Ishikawa (cell line): ENCODE data around the gene WWOX.

Source experiments
- CEBPB ChIP-seq: IDR thresholded peaks from 2 replicates; pipeline ENCODE4 v1.6.1; 2012
- CREB1 ChIP-seq: IDR thresholded peaks from 2 replicates; pipeline ENCODE4 v1.6.1; 2012; ENCODE audit warnings: low read depth
- EGR1 ChIP-seq: IDR thresholded peaks from 2 replicates; pipeline ENCODE4 v1.6.1; 2012
- EP300 ChIP-seq: IDR thresholded peaks from 2 replicates; pipeline ENCODE4 v1.6.1; 2012; ENCODE audit warnings: borderline replicate concordance
- FOXM1 ChIP-seq: IDR thresholded peaks from 2 replicates; pipeline ENCODE4 v1.6.1; 2012; ENCODE audit warnings: low read depth, borderline replicate concordance
- NFIC ChIP-seq: IDR thresholded peaks from 2 replicates; pipeline ENCODE4 v1.6.1; 2012
- RAD21 ChIP-seq: IDR thresholded peaks from 2 replicates; pipeline ENCODE4 v1.6.1; 2012; ENCODE audit warnings: low read depth
- TAF1 ChIP-seq: IDR thresholded peaks from 2 replicates; pipeline ENCODE4 v1.6.1; 2012; ENCODE audit warnings: low read depth, mild to moderate bottlenecking
- TCF12 ChIP-seq: IDR thresholded peaks from 2 replicates; pipeline ENCODE4 v1.6.1; 2012; ENCODE audit warnings: low read depth
- TEAD4 ChIP-seq: IDR thresholded peaks from 2 replicates; pipeline ENCODE4 v1.6.1; 2012
- YY1 ChIP-seq: IDR thresholded peaks from 2 replicates; pipeline ENCODE4 v1.6.1; 2012; ENCODE audit warnings: low read depth
- ZBTB7A ChIP-seq: IDR thresholded peaks from 2 replicates; pipeline ENCODE4 v1.6.1; 2012; ENCODE audit warnings: low read depth
- TF ChIP-seq, protein P1 (sequence below): IDR thresholded peaks from 2 replicates; pipeline ENCODE4 v1.6.1; 2012; ENCODE audit warnings: low read depth, mild to moderate bottlenecking
- TF ChIP-seq, protein P2 (sequence below): IDR thresholded peaks from 2 replicates; pipeline ENCODE4 v1.6.1; 2012
- TF ChIP-seq, protein P3 (sequence below): IDR thresholded peaks from 2 replicates; pipeline ENCODE4 v1.6.1; 2012

WWOX gene

DNA sequence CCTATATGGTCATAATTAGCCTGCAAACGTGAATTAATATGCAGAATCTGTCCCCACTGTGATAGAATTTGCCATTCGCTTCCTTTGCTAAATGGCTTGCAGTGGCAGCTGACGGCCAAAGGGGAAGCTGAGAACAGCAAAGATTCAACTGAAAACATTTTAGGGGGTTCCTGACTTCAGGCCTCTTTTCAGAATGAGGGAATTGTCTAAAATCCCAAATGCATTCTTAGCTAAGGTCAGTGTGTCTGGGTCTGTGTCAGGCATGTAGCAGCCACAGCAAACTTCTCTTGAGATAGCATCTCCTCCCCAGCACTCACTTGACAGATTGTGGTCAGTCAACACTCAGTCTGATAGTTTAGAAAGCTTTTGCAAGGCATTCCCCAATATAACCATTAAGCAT is 701.1 kb downstream of the WWOX start:
- TF ChIP-seq, protein P1, sequence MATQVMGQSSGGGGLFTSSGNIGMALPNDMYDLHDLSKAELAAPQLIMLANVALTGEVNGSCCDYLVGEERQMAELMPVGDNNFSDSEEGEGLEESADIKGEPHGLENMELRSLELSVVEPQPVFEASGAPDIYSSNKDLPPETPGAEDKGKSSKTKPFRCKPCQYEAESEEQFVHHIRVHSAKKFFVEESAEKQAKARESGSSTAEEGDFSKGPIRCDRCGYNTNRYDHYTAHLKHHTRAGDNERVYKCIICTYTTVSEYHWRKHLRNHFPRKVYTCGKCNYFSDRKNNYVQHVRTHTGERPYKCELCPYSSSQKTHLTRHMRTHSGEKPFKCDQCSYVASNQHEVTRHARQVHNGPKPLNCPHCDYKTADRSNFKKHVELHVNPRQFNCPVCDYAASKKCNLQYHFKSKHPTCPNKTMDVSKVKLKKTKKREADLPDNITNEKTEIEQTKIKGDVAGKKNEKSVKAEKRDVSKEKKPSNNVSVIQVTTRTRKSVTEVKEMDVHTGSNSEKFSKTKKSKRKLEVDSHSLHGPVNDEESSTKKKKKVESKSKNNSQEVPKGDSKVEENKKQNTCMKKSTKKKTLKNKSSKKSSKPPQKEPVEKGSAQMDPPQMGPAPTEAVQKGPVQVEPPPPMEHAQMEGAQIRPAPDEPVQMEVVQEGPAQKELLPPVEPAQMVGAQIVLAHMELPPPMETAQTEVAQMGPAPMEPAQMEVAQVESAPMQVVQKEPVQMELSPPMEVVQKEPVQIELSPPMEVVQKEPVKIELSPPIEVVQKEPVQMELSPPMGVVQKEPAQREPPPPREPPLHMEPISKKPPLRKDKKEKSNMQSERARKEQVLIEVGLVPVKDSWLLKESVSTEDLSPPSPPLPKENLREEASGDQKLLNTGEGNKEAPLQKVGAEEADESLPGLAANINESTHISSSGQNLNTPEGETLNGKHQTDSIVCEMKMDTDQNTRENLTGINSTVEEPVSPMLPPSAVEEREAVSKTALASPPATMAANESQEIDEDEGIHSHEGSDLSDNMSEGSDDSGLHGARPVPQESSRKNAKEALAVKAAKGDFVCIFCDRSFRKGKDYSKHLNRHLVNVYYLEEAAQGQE = no peak
- TF ChIP-seq, protein P2, sequence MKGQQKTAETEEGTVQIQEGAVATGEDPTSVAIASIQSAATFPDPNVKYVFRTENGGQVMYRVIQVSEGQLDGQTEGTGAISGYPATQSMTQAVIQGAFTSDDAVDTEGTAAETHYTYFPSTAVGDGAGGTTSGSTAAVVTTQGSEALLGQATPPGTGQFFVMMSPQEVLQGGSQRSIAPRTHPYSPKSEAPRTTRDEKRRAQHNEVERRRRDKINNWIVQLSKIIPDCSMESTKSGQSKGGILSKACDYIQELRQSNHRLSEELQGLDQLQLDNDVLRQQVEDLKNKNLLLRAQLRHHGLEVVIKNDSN = no peak
- no peak for TF ChIP-seq EP300
- no peak for TF ChIP-seq NFIC
- no peak for TF ChIP-seq TEAD4

DNA sequence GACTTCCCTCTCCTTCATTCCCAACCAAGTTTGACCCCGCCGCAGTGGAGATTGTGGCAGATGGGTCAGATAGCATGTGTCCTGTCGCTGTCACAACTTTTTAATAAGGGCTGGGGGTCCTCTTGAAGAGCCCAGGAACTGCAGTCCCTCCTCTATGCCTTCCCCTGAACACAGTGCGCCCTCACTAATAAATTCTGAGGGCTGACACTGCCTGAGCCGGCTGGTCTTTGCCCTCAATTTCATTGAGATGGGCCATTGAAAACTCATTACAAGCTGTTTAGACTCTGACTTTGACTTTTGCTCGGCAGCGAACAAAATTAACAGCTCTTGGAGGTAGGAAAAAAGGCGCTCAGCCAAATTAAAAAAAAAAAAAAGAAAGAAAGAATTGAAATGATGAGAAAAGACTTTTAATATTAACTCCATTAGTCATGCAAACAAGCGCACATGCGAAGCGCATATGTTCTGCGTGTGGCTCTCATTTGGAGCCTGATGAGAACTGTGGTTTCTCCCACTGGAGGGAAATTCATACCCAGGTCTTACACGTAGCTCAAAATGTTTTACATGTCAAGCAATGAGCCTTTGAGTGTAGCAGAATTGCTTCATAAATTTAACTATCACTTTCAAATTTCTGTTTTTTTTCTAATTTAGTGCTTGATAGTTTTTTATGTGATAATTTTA is 704.7 kb downstream of the WWOX start:
- TF ChIP-seq YY1 = no peak
- TF ChIP-seq TEAD4 = no peak
- TF ChIP-seq FOXM1 = no peak
- TF ChIP-seq, protein P2 = no peak
- no peak for TF ChIP-seq RAD21
- no peak for TF ChIP-seq ZBTB7A
- no peak for TF ChIP-seq TCF12
- TF ChIP-seq, protein P1 = no peak
- no peak for TF ChIP-seq CREB1
- no peak for TF ChIP-seq EP300
- no peak for TF ChIP-seq NFIC
- no peak for TF ChIP-seq CEBPB
- no peak for TF ChIP-seq EGR1
- no peak for TF ChIP-seq TAF1

DNA sequence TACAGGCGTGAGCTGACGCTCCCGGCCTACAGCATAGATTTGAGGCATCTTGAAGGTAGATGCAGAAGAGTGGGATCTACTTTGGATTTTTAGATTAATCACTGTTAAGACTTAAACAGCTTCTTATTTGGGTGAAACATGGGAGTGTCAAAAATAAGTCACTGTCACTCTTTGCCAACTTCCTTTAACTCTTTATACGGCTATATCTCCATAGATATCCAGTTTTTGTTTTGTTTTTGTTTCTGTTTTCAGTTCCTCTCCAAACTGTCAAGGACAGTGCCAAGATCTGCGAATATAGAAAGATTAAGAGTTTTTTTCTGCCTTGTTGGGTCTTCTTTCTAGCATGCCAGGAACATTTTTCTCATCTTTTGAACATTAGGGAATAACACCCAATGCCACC is 706.1 kb downstream of the WWOX start:
- TF ChIP-seq, protein P3, sequence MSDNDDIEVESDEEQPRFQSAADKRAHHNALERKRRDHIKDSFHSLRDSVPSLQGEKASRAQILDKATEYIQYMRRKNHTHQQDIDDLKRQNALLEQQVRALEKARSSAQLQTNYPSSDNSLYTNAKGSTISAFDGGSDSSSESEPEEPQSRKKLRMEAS = no peak
- TF ChIP-seq FOXM1 (no peak), TCF12 (no peak), YY1 (no peak), TAF1 (no peak), RAD21 (no peak), EGR1 (no peak), ZBTB7A (no peak), CREB1 (no peak), EP300 (no peak), TEAD4 (no peak), CEBPB (no peak), NFIC (no peak)
- TF ChIP-seq, protein P2 = no peak
- TF ChIP-seq, protein P1 = no peak

DNA sequence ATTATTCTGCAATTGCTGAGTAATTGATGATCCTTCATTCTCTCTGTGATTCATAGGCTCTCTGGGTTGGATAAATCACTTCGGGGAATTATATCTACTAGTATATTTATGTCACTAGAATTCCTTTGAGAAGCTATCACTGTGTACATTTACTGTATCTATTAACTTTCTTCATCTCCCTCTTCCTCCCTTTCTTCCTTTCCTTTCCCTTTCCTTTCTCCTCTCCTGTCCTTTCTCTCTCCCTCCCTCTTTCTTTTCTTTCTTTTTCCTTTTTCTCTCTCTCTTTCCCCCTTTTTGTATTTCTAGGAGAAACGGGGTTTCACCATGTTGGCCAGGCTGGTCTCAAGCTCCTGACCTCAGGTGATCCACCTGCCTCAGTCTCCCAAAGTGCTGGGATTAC is 711.8 kb downstream of the WWOX start:
- TF ChIP-seq TCF12 = no peak
- no peak for TF ChIP-seq TEAD4
- no peak for TF ChIP-seq FOXM1
- TF ChIP-seq EP300 = no peak
- TF ChIP-seq RAD21 = no peak
- no peak for TF ChIP-seq NFIC
- TF ChIP-seq, protein P3 = no peak
- no peak for TF ChIP-seq ZBTB7A
- TF ChIP-seq CEBPB = no peak
- TF ChIP-seq CREB1 = no peak
- TF ChIP-seq TAF1 = no peak
- no peak for TF ChIP-seq EGR1
- TF ChIP-seq, protein P2 = no peak
- TF ChIP-seq, protein P1 = no peak
- no peak for TF ChIP-seq YY1
